ENCODE data around the gene PTX4.

The PTX4 gene

GRCh38 chr16:1523581-1524245 lies 35.0 kb upstream of the PTX4 start:
- no peak for DNase-seq (ENCODE audit: low read depth)
- TF ChIP-seq CTCF (conservative IDR thresholded peaks at IDR 0.05; ENCODE audit: low read depth, low read length), result no peak
- H3K4me3 ChIP-seq (ENCODE audit: low read depth, low read length), result no peak overlapping the region

- DNase-seq (ENCODE audit: low read depth), result no peak
- TF ChIP-seq CTCF (conservative IDR thresholded peaks at IDR 0.05; ENCODE audit: low read depth, low read length), result no peak
- H3K4me3 ChIP-seq (ENCODE audit: low read depth, low read length), result no peak overlapping the region
Observed at GRCh38 chr16:1520461-1520860, 31.7 kb upstream of the PTX4 start.

- no peak for TF ChIP-seq CTCF (conservative IDR thresholded peaks at IDR 0.05; ENCODE audit: low read depth, low read length)
- DNase-seq (ENCODE audit: low read depth), result no peak
Observed at GRCh38 chr16:1519831-1520230, 31.1 kb upstream of the PTX4 start.

GRCh38 chr16:1518626-1519135 lies 29.9 kb upstream of the PTX4 start:
- no peak for DNase-seq (ENCODE audit: low read depth)
- no peak overlapping the region for H3K4me3 ChIP-seq (ENCODE audit: low read depth, low read length)
- TF ChIP-seq CTCF (conservative IDR thresholded peaks at IDR 0.05; ENCODE audit: low read depth, low read length), result no peak

More at GRCh38 chr16:1519831-1520230, 31.1 kb upstream of the PTX4 start:
- no peak overlapping the region for H3K4me3 ChIP-seq (ENCODE audit: low read depth, low read length)

GRCh38 chr16:1514507-1514906 lies 25.8 kb upstream of the PTX4 start:
- H3K4me3 ChIP-seq (ENCODE audit: low read depth, low read length), result no peak overlapping the region
- no peak for TF ChIP-seq CTCF (conservative IDR thresholded peaks at IDR 0.05; ENCODE audit: low read depth, low read length)
- DNase-seq (ENCODE audit: low read depth), result no peak

- DNase-seq (ENCODE audit: low read depth), result no peak
- H3K4me3 ChIP-seq (ENCODE audit: low read depth, low read length), result no peak overlapping the region
- TF ChIP-seq CTCF (conservative IDR thresholded peaks at IDR 0.05; ENCODE audit: low read depth, low read length), result no peak
Observed at GRCh38 chr16:1512774-1513173, 24.0 kb upstream of the PTX4 start.
